Sigmoid colon (tissue), 4 donors: ENCODE measurements around the gene PCSK5.

Experiments
- EP300 ChIP-seq, 4 donors: sonication (generic); formaldehyde crosslinking; IDR thresholded peaks; one replicate each; pipeline ENCODE4 v1.6.1; 2017; ENCODE audit warnings: antibody characterized with exemption in 4 of 4
- POLR2A ChIP-seq, 2 donors: fragments of 450-650 bp; IDR thresholded peaks; one replicate each; pipeline ENCODE4 v1.6.1; 2016; ENCODE audit warnings: antibody characterized with exemption in 2 of 2, mild to moderate bottlenecking in 2 of 2, moderate library complexity in 2 of 2
- POLR2AphosphoS5 ChIP-seq, 4 donors: sonication (generic); formaldehyde crosslinking; IDR thresholded peaks; one replicate each; pipeline ENCODE4 v1.6.1; 2017; ENCODE audit warnings: antibody characterized with exemption in 4 of 4
- TF ChIP-seq, protein P1 (sequence below), 4 experiments: fragments of 450-650 bp in 3 of 4; fragments of 200-600 bp in 1 of 4; IDR thresholded peaks; one replicate each; pipeline ENCODE4 v1.5.1; 2016 to 2019; ENCODE audit warnings: antibody characterized with exemption in 4 of 4, mild to moderate bottlenecking in 3 of 4, moderate library complexity in 2 of 4

DNA sequence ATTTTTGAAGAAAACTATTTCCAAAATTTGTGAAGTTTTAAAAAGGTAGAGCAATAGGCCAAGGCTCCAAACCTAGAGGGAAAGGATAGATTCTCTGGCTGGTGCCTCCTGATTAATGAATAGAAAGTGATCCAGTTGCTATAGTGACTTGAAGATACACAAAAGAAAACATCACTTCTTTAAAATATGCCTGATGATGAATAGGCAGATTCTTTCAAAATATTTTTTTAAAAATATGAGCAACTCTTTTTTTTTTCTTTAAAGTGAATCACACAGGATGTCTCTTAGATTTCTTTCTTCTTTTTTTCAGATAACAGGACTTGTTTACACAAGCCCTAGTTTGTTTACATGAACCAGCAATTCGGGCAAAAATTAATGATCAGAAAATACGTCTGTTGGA, 379.3 kb downstream of the PCSK5 start:
- TF ChIP-seq, protein P1, sequence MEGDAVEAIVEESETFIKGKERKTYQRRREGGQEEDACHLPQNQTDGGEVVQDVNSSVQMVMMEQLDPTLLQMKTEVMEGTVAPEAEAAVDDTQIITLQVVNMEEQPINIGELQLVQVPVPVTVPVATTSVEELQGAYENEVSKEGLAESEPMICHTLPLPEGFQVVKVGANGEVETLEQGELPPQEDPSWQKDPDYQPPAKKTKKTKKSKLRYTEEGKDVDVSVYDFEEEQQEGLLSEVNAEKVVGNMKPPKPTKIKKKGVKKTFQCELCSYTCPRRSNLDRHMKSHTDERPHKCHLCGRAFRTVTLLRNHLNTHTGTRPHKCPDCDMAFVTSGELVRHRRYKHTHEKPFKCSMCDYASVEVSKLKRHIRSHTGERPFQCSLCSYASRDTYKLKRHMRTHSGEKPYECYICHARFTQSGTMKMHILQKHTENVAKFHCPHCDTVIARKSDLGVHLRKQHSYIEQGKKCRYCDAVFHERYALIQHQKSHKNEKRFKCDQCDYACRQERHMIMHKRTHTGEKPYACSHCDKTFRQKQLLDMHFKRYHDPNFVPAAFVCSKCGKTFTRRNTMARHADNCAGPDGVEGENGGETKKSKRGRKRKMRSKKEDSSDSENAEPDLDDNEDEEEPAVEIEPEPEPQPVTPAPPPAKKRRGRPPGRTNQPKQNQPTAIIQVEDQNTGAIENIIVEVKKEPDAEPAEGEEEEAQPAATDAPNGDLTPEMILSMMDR (IDR thresholded peaks at IDR 0.05) = no peak
- TF ChIP-seq POLR2AphosphoS5 (IDR thresholded peaks at IDR 0.05) = no peak
- no peak for TF ChIP-seq POLR2A (IDR thresholded peaks at IDR 0.05)
- no peak for TF ChIP-seq EP300 (IDR thresholded peaks at IDR 0.05)
